ENCODE results near the gene NOL6.

The NOL6 gene

GRCh38 chr9:33472881-33473615 is 676 bp downstream of the NOL6 start:
- peak overlapping the region; percentile 77 for H2AFZ ChIP-seq (ENCODE audit: low read depth, low read length)
- peaks cover 30% of the 10 kb centered on the region for H3K4me1 ChIP-seq (ENCODE audit: insufficient read depth, low read length)
- peaks cover 38% of the 10 kb centered on the region for H3K36me3 ChIP-seq (ENCODE audit: insufficient read depth, low read length)
- H3K79me2 ChIP-seq (ENCODE audit: insufficient read depth, low read length): peaks cover 34% of the 10 kb centered on the region
- peak overlapping the region; percentile 71 for H3K9ac ChIP-seq (ENCODE audit: low read depth, low read length)
- ATAC-seq (ENCODE audit: insufficient read depth, low read depth) (no peak), DNase-seq (no peak)
- no peak for TF ChIP-seq EZH2 (IDR thresholded peaks at IDR 0.05; ENCODE audit: borderline replicate concordance, low read depth, low read length, severe bottlenecking)
- TF ChIP-seq CTCF (IDR thresholded peaks at IDR 0.05; ENCODE audit: borderline replicate concordance, extremely low read depth, low read length, poor library complexity, severe bottlenecking): no peak
- peak overlapping the region; percentile 90 for H3K4me2 ChIP-seq (ENCODE audit: insufficient read depth, low read length)
- H3K27ac ChIP-seq (ENCODE audit: low read length): peak overlapping the region; percentile 76
- no peaks in the 10 kb centered on the region for H3K9me3 ChIP-seq (ENCODE audit: insufficient read depth, low read length, severe bottlenecking)
- H3K4me3 ChIP-seq (ENCODE audit: low read depth in 1 of 2, low read length in 2 of 2): peak overlapping the region; percentile 92 to 95
- 0 out of 2 replicates have a peak, but pooled peaks cover 4% of the 10 kb centered on the region for H4K20me1 ChIP-seq (ENCODE audit: insufficient read depth, low read length)
- no peaks in the 10 kb centered on the region for H3K27me3 ChIP-seq (ENCODE audit: insufficient read depth, low read length, poor library complexity)

- peak overlapping the region; percentile 22; the same call in 1 of the 2 replicates for H3K27ac ChIP-seq (ENCODE audit: low read length)
- H3K4me3 ChIP-seq (ENCODE audit: low read depth in 1 of 2, low read length in 2 of 2): peak overlapping the region in 1 of 2 experiments; percentile 92; a peak in 3 of 4 replicates
- H2AFZ ChIP-seq (ENCODE audit: low read depth, low read length): no peak overlapping the region
- TF ChIP-seq EZH2 (IDR thresholded peaks at IDR 0.05; ENCODE audit: borderline replicate concordance, low read depth, low read length, severe bottlenecking) (no peak), CTCF (IDR thresholded peaks at IDR 0.05; ENCODE audit: borderline replicate concordance, extremely low read depth, low read length, poor library complexity, severe bottlenecking) (no peak)
- no peaks in the 10 kb centered on the region for H3K9me3 ChIP-seq (ENCODE audit: insufficient read depth, low read length, severe bottlenecking)
- ATAC-seq (ENCODE audit: insufficient read depth, low read depth) (no peak), DNase-seq (no peak)
- peak overlapping the region; percentile 71 for H3K9ac ChIP-seq (ENCODE audit: low read depth, low read length)
- H3K27me3 ChIP-seq (ENCODE audit: insufficient read depth, low read length, poor library complexity): no peaks in the 10 kb centered on the region
- H3K79me2 ChIP-seq (ENCODE audit: insufficient read depth, low read length): peaks cover 34% of the 10 kb centered on the region
- H4K20me1 ChIP-seq (ENCODE audit: insufficient read depth, low read length): 0 out of 2 replicates have a peak, but pooled peaks cover 4% of the 10 kb centered on the region
- H3K4me1 ChIP-seq (ENCODE audit: insufficient read depth, low read length): peaks cover 30% of the 10 kb centered on the region
- H3K4me2 ChIP-seq (ENCODE audit: insufficient read depth, low read length): peak overlapping the region; percentile 90
- peaks cover 45% of the 10 kb centered on the region for H3K36me3 ChIP-seq (ENCODE audit: insufficient read depth, low read length)
Observed at GRCh38 chr9:33472171-33472880, 1.4 kb downstream of the NOL6 start.

GRCh38 chr9:33471361-33471760 is 2.4 kb downstream of the NOL6 start:
- H3K9me3 ChIP-seq (ENCODE audit: insufficient read depth, low read length, severe bottlenecking): no peaks in the 10 kb centered on the region
- no peak overlapping the region for H2AFZ ChIP-seq (ENCODE audit: low read depth, low read length)
- no peak for TF ChIP-seq EZH2 (IDR thresholded peaks at IDR 0.05; ENCODE audit: borderline replicate concordance, low read depth, low read length, severe bottlenecking)
- no peak for TF ChIP-seq CTCF (IDR thresholded peaks at IDR 0.05; ENCODE audit: borderline replicate concordance, extremely low read depth, low read length, poor library complexity, severe bottlenecking)
- peaks cover 55% of the 10 kb centered on the region for H3K36me3 ChIP-seq (ENCODE audit: insufficient read depth, low read length)
- peaks cover 30% of the 10 kb centered on the region for H3K4me1 ChIP-seq (ENCODE audit: insufficient read depth, low read length)
- 0 out of 2 replicates have a peak, but pooled peaks cover 5% of the 10 kb centered on the region for H4K20me1 ChIP-seq (ENCODE audit: insufficient read depth, low read length)
- no peak overlapping the region for H3K4me3 ChIP-seq (ENCODE audit: low read depth in 1 of 2, low read length in 2 of 2)
- no peak for DNase-seq
- H3K27me3 ChIP-seq (ENCODE audit: insufficient read depth, low read length, poor library complexity): no peaks in the 10 kb centered on the region
- peaks cover 34% of the 10 kb centered on the region for H3K79me2 ChIP-seq (ENCODE audit: insufficient read depth, low read length)
- peak overlapping the region; percentile 90; the same call in 1 of the 2 replicates for H3K4me2 ChIP-seq (ENCODE audit: insufficient read depth, low read length)
- ATAC-seq (ENCODE audit: insufficient read depth, low read depth): no peak
- no peak overlapping the region for H3K27ac ChIP-seq (ENCODE audit: low read length)
- no peak overlapping the region for H3K9ac ChIP-seq (ENCODE audit: low read depth, low read length)

Data from DND-41 (cell line).